HUES48 (cell line): ENCODE measurements around the gene LRRC3.
A peak's percentile ranks its signal among the peaks of the same experiment; 100 is the strongest.

Experiments
- H3K27ac ChIP-seq: one replicate; pipeline ENCODE4 v1.7.0; 2013; ENCODE audit warnings: low read depth, low read length, inconsistent platforms
- H3K27me3 ChIP-seq: 2 replicates; pipeline ENCODE4 v1.6.1; 2013; ENCODE audit warnings: mild to moderate bottlenecking, low read length; ENCODE audit not compliant: control insufficient read depth, insufficient read depth
- H3K36me3 ChIP-seq: 2 replicates; pipeline ENCODE4 v1.6.1; 2013; ENCODE audit warnings: low read length; ENCODE audit not compliant: control insufficient read depth, insufficient read depth
- H3K4me1 ChIP-seq: 2 replicates; pipeline ENCODE4 v1.6.1; 2013; ENCODE audit warnings: mild to moderate bottlenecking, low read length; ENCODE audit not compliant: control insufficient read depth, insufficient read depth
- H3K4me3 ChIP-seq: 2 replicates; pipeline ENCODE4 v1.5.1; 2013; ENCODE audit warnings: mild to moderate bottlenecking, low read depth, low read length
- H3K9ac ChIP-seq: 2 replicates; pipeline ENCODE4 v1.6.1; 2013; ENCODE audit warnings: mild to moderate bottlenecking, low read depth, low read length, moderate library complexity
- H3K9me3 ChIP-seq: 2 replicates; pipeline ENCODE4 v1.6.1; 2013; ENCODE audit warnings: low read length; ENCODE audit not compliant: control insufficient read depth, insufficient read depth

The LRRC3 gene

GRCh38 chr21:44454747-44455523 lies at the start of gene LRRC3:
LRRC3 (plus strand) TSS chr21:44455510; CDS start chr21:44456645, 1,135 bp downstream.
- no peaks in the 10 kb centered on the region for H3K9me3 ChIP-seq
- H3K36me3 ChIP-seq = no peaks in the 10 kb centered on the region
- peak within 1 kb of the TSS; percentile 67 for H3K4me3 ChIP-seq
- H3K4me1 ChIP-seq = no peaks in the 10 kb centered on the region
- H3K9ac ChIP-seq = no peak within 1 kb of the TSS
- peaks cover 5% of the 10 kb centered on the region; the same call in 1 of the 2 replicates for H3K27me3 ChIP-seq
- H3K27ac ChIP-seq = no peak within 1 kb of the TSS

- Histone ChIP-seq H3K4me3 (no peak overlapping the region), H3K27me3 (no peaks in the 10 kb centered on the region), H3K4me1 (no peaks in the 10 kb centered on the region), H3K36me3 (no peaks in the 10 kb centered on the region), H3K9me3 (peaks cover 17% of the 10 kb centered on the region), H3K27ac (no peak overlapping the region), H3K9ac (no peak overlapping the region)
These were observed 49.1 kb upstream of the LRRC3 start for GRCh38 chr21:44405948-44406872.

- Histone ChIP-seq H3K4me1 (no peaks in the 10 kb centered on the region), H3K9ac (no peak overlapping the region), H3K27me3 (no peaks in the 10 kb centered on the region), H3K27ac (no peak overlapping the region), H3K9me3 (peaks cover 17% of the 10 kb centered on the region), H3K4me3 (no peak overlapping the region), H3K36me3 (no peaks in the 10 kb centered on the region)
These were observed 48.4 kb upstream of the LRRC3 start for GRCh38 chr21:44406953-44407352.

GRCh38 chr21:44407493-44407892 lies 47.8 kb upstream of the LRRC3 start:
- Histone ChIP-seq H3K27me3 (no peaks in the 10 kb centered on the region), H3K4me1 (no peaks in the 10 kb centered on the region), H3K27ac (no peak overlapping the region), H3K36me3 (no peaks in the 10 kb centered on the region), H3K9me3 (peaks cover 17% of the 10 kb centered on the region), H3K4me3 (no peak overlapping the region), H3K9ac (no peak overlapping the region)

- no peak overlapping the region for H3K4me3 ChIP-seq
- H3K36me3 ChIP-seq = no peaks in the 10 kb centered on the region
- H3K4me1 ChIP-seq = no peaks in the 10 kb centered on the region
- H3K27me3 ChIP-seq = no peaks in the 10 kb centered on the region
- H3K9me3 ChIP-seq = peaks cover 17% of the 10 kb centered on the region
- H3K27ac ChIP-seq = no peak overlapping the region
- H3K9ac ChIP-seq = no peak overlapping the region
These were observed 47.1 kb upstream of the LRRC3 start for GRCh38 chr21:44408226-44408625.

- Histone ChIP-seq H3K9ac (no peak overlapping the region), H3K9me3 (0 out of 2 replicates have a peak, but pooled peaks cover 14% of the 10 kb centered on the region), H3K4me3 (no peak overlapping the region), H3K27ac (no peak overlapping the region), H3K27me3 (no peaks in the 10 kb centered on the region), H3K36me3 (no peaks in the 10 kb centered on the region), H3K4me1 (no peaks in the 10 kb centered on the region)
These were observed 41.6 kb upstream of the LRRC3 start for GRCh38 chr21:44413566-44414290.

GRCh38 chr21:44414291-44415072 lies 40.8 kb upstream of the LRRC3 start:
- Histone ChIP-seq H3K27me3 (no peaks in the 10 kb centered on the region), H3K27ac (no peak overlapping the region), H3K4me3 (no peak overlapping the region), H3K9me3 (peaks cover 14% of the 10 kb centered on the region; the same call in 1 of the 2 replicates), H3K36me3 (no peaks in the 10 kb centered on the region), H3K9ac (no peak overlapping the region), H3K4me1 (no peaks in the 10 kb centered on the region)

- Histone ChIP-seq H3K4me1 (no peaks in the 10 kb centered on the region), H3K27me3 (no peaks in the 10 kb centered on the region), H3K4me3 (no peak overlapping the region), H3K9ac (no peak overlapping the region), H3K36me3 (no peaks in the 10 kb centered on the region), H3K9me3 (peaks cover 16% of the 10 kb centered on the region; the same call in 1 of the 2 replicates), H3K27ac (no peak overlapping the region)
These were observed 40.0 kb upstream of the LRRC3 start for GRCh38 chr21:44415073-44416025.

- peaks cover 16% of the 10 kb centered on the region; the same call in 1 of the 2 replicates for H3K9me3 ChIP-seq
- no peaks in the 10 kb centered on the region for H3K4me1 ChIP-seq
- no peak overlapping the region for H3K27ac ChIP-seq
- no peaks in the 10 kb centered on the region for H3K36me3 ChIP-seq
- no peaks in the 10 kb centered on the region for H3K27me3 ChIP-seq
- no peak overlapping the region for H3K4me3 ChIP-seq
- H3K9ac ChIP-seq = no peak overlapping the region
These were observed 39.1 kb upstream of the LRRC3 start for GRCh38 chr21:44416193-44416592.
